H1 (cell line): Measurements from ENCODE around the gene ZMYM4.

Experiments
- BRCA1 ChIP-seq: IDR thresholded peaks from 2 replicates; pipeline ENCODE4 v1.6.1; 2012; ENCODE audit warnings: low read depth, low read length, improper control_type of control experiment
- EZH2 ChIP-seq: fragments of 200-600 bp; sonication (generic); IDR thresholded peaks from 2 replicates; pipeline ENCODE4 v1.7.1; 2012; ENCODE audit warnings: low read depth, mild to moderate bottlenecking, moderate library complexity, low read length, inconsistent platforms; ENCODE audit not compliant: severe bottlenecking
- HDAC2 ChIP-seq, 2 experiments: fragments of 300-600 bp in 1 of 2; sonication (generic) in 1 of 2; IDR thresholded peaks; 2 replicates each; pipeline ENCODE4 v1.6.1; 2011 to 2012; ENCODE audit warnings: low read depth in 2 of 2, low read length in 2 of 2, mild to moderate bottlenecking in 2 of 2, moderate library complexity in 2 of 2, borderline replicate concordance in 1 of 2, inconsistent platforms in 1 of 2
- JUND ChIP-seq: IDR thresholded peaks from 2 replicates; pipeline ENCODE4 v1.6.1; 2011; ENCODE audit warnings: mild to moderate bottlenecking, improper control_type of control experiment, low read length
- KDM5A ChIP-seq: fragments of 200-600 bp; IDR thresholded peaks from 2 replicates; pipeline ENCODE4 v1.7.1; 2012; ENCODE audit warnings: mild to moderate bottlenecking, low read length, inconsistent platforms, mixed read lengths
- NRF1 ChIP-seq: IDR thresholded peaks from 2 replicates; pipeline ENCODE4 v1.6.1; 2011; ENCODE audit warnings: mild to moderate bottlenecking, low read depth, low read length, improper control_type of control experiment
- POLR2A ChIP-seq, 2 experiments: IDR thresholded peaks; 1 replicate in 1 of 2; 2 replicates in 1 of 2; pipeline ENCODE4 v1.6.1; 2011; ENCODE audit warnings: low read depth in 2 of 2, low read length in 2 of 2, mild to moderate bottlenecking in 2 of 2; ENCODE audit errors: control extremely low read depth in 1 of 2
- RAD21 ChIP-seq, 2 experiments: IDR thresholded peaks in 1 of 2; conservative IDR thresholded peaks in 1 of 2; 2 replicates each; pipeline ENCODE4 v1.6.1; 2011; ENCODE audit warnings: low read depth in 2 of 2, low read length in 2 of 2, improper control_type of control experiment in 1 of 2, inconsistent platforms in 1 of 2, mild to moderate bottlenecking in 1 of 2, moderate library complexity in 1 of 2
- SIN3A ChIP-seq, 2 experiments: IDR thresholded peaks in 1 of 2; conservative IDR thresholded peaks in 1 of 2; 2 replicates each; pipeline ENCODE4 v1.6.1; 2011 to 2012; ENCODE audit warnings: low read length in 2 of 2, improper control_type of control experiment in 1 of 2, low read depth in 1 of 2, mild to moderate bottlenecking in 1 of 2
- TAF1 ChIP-seq: IDR thresholded peaks from 2 replicates; pipeline ENCODE4 v1.6.1; 2011; ENCODE audit warnings: mild to moderate bottlenecking, low read depth, low read length
- ZNF274 ChIP-seq: IDR thresholded peaks from 2 replicates; pipeline ENCODE4 v1.7.0; 2012; ENCODE audit warnings: low read length, borderline replicate concordance; ENCODE audit errors: extremely low read depth
- TF ChIP-seq, protein P1 (sequence below), 3 experiments: IDR thresholded peaks; 1 replicate in 2 of 3; 2 replicates in 1 of 3; pipeline versions ENCODE4 v1.5.1 to v1.6.1; 2011; ENCODE audit warnings: low read length in 3 of 3, mild to moderate bottlenecking in 3 of 3, inconsistent platforms in 2 of 3, low read depth in 1 of 3, moderate library complexity in 1 of 3; ENCODE audit not compliant: insufficient read depth in 1 of 3; ENCODE audit errors: control extremely low read depth in 1 of 3
- TF ChIP-seq, protein P2 (sequence below): IDR thresholded peaks from 2 replicates; pipeline ENCODE4 v1.6.1; 2012; ENCODE audit warnings: low read length, inconsistent platforms
- TF ChIP-seq, protein P3 (sequence below): IDR thresholded peaks from 2 replicates; pipeline ENCODE4 v1.6.1; 2012; ENCODE audit warnings: inconsistent platforms

DNA sequence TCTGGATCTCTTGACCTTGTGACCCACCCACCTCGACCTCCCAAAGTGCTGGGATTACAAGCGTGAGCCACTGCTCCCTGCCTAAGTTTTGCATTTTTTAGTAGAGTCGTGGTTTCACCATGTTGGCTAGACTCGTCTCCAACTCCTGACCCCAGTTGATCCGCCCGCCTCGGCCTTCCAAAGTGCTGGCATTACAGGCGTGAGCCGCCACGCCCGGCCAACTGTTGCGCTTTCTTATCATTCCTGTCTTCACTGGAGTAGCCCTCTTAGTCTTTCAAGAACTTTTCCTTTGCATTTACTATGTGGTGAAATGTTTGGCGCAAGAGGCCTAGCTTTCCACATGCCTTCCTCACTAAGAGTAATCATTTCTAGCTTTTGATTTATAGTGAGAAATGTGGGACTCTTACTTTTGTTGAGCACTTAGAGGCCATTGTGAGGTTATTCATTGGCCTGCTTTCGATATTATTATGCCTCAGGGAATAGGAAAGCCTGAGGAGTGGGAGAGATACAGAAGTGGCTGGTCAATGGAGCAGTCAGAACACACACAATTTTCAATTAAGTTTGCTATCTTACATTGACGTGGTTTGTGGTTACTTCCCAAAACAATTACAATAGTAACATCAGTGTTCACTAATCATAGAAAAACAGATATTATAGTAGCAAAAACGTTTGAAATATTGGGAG is 111.0 kb downstream of the ZMYM4 start:
- TF ChIP-seq, protein P1, sequence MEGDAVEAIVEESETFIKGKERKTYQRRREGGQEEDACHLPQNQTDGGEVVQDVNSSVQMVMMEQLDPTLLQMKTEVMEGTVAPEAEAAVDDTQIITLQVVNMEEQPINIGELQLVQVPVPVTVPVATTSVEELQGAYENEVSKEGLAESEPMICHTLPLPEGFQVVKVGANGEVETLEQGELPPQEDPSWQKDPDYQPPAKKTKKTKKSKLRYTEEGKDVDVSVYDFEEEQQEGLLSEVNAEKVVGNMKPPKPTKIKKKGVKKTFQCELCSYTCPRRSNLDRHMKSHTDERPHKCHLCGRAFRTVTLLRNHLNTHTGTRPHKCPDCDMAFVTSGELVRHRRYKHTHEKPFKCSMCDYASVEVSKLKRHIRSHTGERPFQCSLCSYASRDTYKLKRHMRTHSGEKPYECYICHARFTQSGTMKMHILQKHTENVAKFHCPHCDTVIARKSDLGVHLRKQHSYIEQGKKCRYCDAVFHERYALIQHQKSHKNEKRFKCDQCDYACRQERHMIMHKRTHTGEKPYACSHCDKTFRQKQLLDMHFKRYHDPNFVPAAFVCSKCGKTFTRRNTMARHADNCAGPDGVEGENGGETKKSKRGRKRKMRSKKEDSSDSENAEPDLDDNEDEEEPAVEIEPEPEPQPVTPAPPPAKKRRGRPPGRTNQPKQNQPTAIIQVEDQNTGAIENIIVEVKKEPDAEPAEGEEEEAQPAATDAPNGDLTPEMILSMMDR (IDR thresholded peaks at IDR 0.05; ENCODE audit: control extremely low read depth in 1 of 3, insufficient read depth in 1 of 3, low read depth in 1 of 3, low read length in 3 of 3) = no peak
- no peak for TF ChIP-seq POLR2A (IDR thresholded peaks at IDR 0.05; ENCODE audit: control extremely low read depth in 1 of 2, low read depth in 2 of 2, low read length in 2 of 2)
- TF ChIP-seq EZH2 = no peak
- TF ChIP-seq, protein P2, sequence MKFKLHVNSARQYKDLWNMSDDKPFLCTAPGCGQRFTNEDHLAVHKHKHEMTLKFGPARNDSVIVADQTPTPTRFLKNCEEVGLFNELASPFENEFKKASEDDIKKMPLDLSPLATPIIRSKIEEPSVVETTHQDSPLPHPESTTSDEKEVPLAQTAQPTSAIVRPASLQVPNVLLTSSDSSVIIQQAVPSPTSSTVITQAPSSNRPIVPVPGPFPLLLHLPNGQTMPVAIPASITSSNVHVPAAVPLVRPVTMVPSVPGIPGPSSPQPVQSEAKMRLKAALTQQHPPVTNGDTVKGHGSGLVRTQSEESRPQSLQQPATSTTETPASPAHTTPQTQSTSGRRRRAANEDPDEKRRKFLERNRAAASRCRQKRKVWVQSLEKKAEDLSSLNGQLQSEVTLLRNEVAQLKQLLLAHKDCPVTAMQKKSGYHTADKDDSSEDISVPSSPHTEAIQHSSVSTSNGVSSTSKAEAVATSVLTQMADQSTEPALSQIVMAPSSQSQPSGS = no peak
- no peak for TF ChIP-seq JUND
- TF ChIP-seq SIN3A (conservative IDR thresholded peaks at IDR 0.05 in 1 of 2, IDR thresholded peaks at IDR 0.05 in 1 of 2; ENCODE audit: low read depth in 1 of 2, low read length in 2 of 2) = no peak
- TF ChIP-seq RAD21 (IDR thresholded peaks at IDR 0.05 in 1 of 2, conservative IDR thresholded peaks at IDR 0.05 in 1 of 2; ENCODE audit: low read depth in 2 of 2, low read length in 2 of 2) = no peak
- TF ChIP-seq TAF1 = no peak
- TF ChIP-seq KDM5A = no peak
- TF ChIP-seq BRCA1 = no peak
- TF ChIP-seq, protein P3, sequence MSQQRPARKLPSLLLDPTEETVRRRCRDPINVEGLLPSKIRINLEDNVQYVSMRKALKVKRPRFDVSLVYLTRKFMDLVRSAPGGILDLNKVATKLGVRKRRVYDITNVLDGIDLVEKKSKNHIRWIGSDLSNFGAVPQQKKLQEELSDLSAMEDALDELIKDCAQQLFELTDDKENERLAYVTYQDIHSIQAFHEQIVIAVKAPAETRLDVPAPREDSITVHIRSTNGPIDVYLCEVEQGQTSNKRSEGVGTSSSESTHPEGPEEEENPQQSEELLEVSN = no peak
- TF ChIP-seq HDAC2 (IDR thresholded peaks at IDR 0.05; ENCODE audit: borderline replicate concordance in 1 of 2, low read depth in 2 of 2, low read length in 2 of 2) = no peak
- TF ChIP-seq NRF1 = no peak
- TF ChIP-seq ZNF274 = no peak
